Stimulated activated CD8-positive, alpha-beta memory T cell treated with anti-CD3 and anti-CD28 coated beads, Interleukin-4, amount 100 ng/mL, for 4 hours (primary cell): ENCODE results near the gene SMCR8.
"Not testable (repeated sequence)": the region's sequence is repeated elsewhere in the genome, so short reads cannot be mapped to it uniquely, and the experiment has no call there.

ENCODE experiments used
- DNase-seq, 2 donors: peaks; one replicate each; pipeline ENCODE4 v3.0.0-alpha.2; 2020; ENCODE audit warnings: low read depth in 2 of 2, low spot score in 1 of 2

Gene SMCR8, protein sequence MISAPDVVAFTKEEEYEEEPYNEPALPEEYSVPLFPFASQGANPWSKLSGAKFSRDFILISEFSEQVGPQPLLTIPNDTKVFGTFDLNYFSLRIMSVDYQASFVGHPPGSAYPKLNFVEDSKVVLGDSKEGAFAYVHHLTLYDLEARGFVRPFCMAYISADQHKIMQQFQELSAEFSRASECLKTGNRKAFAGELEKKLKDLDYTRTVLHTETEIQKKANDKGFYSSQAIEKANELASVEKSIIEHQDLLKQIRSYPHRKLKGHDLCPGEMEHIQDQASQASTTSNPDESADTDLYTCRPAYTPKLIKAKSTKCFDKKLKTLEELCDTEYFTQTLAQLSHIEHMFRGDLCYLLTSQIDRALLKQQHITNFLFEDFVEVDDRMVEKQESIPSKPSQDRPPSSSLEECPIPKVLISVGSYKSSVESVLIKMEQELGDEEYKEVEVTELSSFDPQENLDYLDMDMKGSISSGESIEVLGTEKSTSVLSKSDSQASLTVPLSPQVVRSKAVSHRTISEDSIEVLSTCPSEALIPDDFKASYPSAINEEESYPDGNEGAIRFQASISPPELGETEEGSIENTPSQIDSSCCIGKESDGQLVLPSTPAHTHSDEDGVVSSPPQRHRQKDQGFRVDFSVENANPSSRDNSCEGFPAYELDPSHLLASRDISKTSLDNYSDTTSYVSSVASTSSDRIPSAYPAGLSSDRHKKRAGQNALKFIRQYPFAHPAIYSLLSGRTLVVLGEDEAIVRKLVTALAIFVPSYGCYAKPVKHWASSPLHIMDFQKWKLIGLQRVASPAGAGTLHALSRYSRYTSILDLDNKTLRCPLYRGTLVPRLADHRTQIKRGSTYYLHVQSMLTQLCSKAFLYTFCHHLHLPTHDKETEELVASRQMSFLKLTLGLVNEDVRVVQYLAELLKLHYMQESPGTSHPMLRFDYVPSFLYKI

DNA sequence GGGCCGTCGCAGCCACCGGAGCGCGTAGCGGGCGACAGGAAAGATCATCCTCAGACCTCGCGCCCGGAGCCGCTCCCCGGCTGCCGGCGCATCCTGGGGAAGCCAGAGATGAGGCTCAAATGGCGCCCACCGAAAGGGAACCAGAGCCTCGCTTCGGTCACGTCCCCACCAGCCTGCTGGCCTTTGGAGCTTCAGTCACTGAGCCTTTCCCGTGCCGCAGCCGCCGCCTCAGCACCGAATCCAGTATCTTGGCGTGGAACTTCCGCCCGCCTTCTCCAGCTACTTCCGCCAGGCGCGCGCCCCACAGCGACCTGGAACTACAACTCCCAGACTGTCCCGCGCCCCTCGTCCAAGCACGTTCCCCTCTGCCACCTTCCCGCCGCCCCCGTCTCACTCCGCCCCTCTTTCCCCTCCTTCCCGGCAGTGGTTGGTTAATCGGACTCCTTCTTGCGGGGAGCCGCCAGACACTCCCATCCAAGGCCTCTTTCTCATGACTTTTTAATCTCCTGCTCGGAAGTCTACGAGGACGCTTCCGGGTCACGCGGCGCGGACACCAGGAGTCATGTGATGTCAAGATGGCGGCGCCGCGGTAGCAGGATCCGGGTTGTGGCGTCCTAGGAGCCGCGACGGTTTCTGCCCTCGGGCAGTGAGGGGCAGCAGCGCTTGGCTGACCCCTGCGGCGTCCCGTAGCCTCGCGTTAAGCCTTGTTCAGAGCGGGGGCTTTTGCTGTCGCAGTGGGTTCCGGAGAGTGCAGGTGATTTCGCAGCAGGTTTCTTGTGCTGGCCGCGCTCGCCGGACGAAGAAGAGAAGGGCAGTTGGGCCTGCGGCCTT, at the start of gene SMCR8, which contains the start of gene TOP3A:
Gene SMCR8, plus strand, starts transcription at position 563 of the 831 bp plus-strand sequence. CDS start 497 bp downstream, outside the sequence.
Gene TOP3A, minus strand, starts transcription at position 264 of the 831 bp plus-strand sequence. Its CDS starts 216 bp downstream, at position 48.
- peak; percentile 95 to 97 for DNase-seq

DNA sequence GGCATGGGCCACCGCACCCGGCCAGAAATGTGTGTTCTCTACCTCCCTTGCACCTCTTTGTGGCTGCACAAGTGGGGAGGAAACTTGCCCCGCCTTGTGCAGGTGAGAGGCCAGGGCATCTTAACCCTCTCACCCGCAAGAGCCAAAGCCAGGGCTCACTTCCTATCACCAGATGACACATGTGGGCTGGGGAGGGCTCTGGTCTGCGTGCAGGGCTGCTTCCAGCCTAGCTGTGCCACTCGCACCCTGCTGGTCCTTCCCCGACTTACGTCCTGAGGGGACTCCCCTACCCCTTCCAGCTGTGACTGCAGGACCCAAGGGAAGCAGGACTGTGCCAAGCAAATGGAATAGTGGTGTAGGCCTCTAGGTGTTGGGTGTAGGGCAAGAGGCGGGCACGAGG, 47.7 kb upstream of the SMCR8 start:
- DNase-seq: no peak

DNA sequence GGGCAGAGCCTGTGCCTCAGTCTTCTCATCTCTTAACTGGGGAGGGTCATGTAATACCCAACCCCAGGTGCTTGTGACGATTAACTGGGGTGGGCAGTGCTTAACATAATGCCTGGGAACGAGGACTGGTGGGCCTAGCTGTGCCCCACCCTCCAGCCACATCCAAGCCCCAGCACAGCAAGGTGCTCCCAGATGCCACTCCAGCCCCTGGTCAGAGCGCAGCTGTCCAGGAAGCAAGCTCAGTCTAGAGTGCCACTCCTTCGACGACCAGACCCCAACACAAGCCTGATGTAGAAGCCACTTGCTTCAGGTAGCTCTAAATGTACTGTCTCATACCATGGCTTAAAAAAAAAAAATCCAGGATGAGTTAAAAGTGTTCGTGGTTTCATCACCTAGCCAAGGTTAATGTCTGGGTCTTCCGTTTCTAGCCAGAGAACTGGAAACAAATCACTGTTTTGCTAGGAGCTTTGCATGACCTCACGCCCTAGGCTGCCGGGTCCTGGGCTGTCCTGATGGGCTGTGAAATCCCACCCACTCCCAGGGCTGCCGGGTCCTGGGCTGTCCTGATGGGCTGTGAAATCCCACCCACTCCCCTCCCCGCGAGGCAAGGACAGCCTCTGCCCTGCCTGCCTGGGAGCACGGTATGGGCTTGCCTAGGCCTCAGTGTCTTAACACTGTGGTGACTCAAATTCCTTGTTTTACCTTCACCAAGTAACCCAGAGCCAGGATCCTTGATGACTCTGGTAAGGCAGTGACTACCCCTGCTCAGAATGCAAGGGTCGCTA, 47.0 kb upstream of the SMCR8 start:
- no peak for DNase-seq

DNA sequence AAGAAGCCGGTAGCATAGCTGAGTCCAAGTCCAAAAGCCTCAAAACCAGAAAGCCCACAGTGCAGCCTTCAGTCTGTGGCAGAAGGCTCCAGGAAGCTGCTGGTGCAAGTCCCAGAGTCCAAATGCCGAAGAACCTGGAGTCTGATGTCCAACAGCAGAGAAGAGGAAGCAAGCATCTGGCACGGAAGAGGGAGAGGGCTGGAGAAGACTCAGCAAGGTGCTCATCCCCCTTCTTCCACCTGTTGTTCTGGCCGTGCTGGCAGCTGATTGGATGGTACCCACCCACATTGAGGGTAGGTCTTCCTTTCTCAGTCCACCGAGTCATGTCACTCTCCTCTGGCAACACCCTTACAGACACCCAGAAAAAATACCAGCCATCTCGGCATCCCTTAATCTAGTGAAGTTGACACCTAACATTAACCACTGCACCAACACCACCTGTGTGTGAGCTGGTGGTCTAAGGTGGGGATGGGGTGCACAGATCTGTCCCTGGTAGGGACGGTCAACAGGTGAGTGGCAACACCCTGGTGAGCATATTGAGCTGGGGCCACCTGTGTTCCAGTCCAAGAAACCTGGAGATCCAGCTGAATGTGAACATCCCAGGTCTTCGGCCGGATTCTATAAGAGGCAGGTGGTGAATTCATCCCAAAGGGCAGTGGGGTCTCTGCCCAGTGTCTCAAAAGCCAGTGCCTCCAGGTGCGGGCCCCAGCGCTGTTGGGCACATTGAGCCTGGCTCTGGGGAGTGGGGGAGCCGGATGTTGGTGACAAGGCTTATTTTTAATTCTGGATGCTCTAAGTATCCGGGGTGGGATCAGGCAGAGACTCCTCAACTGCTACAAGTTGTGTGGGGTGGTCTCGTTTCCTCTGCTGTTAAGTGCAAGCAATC, 44.8 kb upstream of the SMCR8 start:
- DNase-seq: no peak

DNA sequence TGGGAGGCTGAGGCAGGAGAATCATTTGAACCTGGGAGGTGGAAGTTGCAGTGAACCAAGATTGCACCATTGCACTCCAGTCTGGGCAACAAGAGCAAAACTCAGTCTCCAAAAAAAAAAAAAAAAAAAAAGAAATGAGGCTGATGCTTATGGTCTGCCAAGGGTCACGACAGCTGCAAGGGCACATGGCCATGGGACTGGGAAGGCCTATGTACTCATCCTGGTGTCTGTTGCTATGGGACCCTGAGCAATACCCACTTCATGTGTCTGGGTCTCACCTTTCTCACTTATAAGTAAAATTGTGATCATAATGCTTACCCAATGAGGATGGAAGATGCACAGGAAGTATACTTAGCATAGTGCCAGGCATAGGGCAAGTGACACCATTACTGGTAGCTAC, 38.0 kb upstream of the SMCR8 start:
- DNase-seq: no peak

DNA sequence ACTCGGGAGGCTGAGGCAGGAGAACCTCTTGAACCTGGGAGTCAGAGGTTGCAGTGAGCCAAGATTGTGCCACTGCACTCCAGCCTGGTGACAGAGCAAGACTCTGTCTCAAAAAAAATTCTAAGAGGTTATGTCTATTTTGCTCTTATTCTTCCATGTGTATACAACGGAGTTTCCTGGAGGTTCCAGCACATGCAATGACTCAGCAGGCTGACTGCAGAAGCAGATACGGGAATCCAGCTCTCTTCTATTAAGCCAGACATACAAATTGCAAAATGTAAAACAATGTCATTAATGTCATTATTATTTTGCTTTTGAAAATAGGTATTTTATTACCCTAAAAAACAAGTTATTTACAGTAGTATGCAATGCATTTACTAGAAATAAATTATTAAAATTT, 36.2 kb upstream of the SMCR8 start:
- no peak for DNase-seq

DNA sequence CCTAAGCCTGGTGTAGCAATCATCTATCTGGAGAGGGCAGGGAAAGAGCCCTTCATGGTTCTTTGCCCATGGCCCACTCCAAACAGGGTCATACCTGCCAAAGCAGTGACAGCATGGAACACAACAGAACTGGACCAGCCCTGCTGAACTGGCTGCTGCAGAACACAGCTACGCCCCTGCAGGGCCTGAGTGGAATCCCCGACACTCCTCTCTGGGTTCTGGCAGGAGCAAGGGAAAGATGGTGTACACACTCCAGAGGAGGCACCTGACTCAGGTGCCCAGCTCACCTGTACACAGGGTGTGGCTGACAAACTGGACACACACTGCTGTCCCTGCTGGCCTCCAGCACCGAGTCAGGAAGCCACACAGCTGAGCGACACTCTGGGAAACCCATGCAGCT, 34.8 kb upstream of the SMCR8 start:
- DNase-seq: no peak

DNA sequence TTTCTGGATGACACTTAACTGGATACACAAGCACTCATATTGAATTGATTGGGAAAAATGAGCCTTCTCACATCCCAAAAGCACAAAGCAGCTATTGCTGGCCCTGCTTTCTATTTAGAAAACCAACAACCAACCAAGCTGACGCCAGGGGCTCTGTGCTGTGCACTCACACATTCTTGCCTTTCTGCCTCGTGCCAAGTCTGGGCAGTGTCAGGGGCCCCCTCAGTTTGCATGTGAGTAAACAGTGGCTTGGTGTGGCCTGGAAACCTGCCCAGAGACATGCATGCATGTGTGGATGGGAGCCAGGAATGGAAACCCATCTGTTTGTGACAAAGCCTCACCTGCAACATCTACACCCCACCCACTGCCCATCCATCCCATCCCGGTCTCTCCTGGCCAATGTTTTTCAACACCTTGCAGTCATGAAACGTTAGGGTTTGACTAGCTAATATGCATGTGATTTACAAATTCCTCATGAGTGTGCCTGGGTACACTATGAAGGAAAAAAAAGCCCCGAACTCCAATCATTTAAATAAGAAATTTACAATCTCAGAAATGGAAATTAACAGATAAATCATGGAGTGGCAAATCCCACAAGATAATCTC, 34.2 kb upstream of the SMCR8 start:
- DNase-seq: no peak

DNA sequence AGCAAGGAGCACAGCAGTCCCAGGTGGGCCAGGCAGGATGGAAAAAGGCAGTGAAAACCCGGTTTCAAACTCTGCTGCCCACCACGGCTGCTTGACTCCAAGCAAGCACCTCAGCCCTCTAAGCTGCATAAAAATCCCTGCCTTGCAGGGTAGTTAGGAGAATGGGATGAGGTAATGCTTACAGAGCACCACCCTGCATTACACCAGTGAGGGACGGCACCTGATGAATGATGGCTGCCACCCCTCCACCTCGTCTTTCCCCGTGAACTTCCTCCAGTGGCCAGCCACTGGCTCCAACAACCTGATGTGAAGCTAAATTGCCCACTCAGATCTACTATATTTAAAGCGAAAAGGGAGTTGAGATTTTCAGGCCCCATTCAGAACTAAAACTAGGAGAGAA, 33.3 kb upstream of the SMCR8 start:
- no peak for DNase-seq

DNA sequence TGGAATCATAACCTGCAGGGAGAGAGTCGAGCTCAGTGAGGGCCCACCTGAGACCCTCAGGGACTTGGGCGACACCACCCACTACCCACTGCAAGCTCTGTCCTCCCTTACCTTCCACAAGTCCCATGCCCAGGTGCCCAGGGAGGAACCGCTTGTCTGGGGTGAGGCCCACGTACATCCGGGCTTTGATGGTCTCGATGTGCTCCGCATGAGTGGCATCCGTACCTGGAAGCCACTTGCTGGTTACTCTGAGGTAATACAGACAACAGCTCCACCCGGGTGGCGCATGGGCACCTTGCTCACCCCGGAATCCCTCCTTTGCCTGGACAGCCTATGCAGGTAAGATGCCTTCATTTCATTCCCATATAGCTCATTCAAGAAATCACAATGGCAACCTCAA, 29.8 kb upstream of the SMCR8 start:
- no peak for DNase-seq

DNA sequence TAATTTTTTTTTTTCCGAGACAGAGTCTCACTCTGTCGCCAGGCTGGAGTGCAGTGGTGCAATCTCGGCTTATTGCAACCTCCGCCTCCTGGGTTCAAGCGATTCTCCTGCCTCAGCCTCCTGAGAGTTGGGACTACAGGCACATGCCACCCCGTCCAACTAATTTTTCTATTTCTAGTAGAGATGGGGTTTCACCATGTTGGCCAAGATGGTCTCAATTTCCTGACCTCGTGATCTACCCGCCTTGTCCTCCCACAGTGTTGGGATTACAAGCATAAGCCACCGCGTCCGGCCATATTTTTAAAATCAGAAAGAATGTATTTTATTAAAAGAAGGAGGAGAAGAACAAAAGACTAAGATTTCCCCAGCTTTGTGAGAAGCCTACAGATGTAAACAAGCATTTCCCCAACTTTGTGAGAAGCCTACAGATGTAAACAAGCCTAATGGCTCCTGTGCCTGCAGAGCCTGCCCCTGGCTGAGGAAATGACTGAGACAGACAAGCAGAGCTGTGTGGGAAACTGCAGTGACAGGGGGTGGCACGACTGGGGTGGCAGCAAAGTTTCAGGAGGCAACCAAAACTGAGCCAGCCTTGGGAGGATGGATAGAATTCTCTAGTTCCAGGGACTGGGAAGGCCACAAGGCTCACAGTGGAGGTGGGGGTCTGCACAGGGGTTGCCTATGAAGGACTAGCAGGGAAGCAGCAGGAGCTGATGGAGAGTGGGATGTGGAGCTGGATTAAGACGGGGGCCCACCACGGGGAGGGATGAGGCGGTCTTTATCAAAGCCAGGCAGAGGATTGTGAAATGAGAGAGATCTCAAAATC, 23.2 kb upstream of the SMCR8 start:
- DNase-seq: no peak

DNA sequence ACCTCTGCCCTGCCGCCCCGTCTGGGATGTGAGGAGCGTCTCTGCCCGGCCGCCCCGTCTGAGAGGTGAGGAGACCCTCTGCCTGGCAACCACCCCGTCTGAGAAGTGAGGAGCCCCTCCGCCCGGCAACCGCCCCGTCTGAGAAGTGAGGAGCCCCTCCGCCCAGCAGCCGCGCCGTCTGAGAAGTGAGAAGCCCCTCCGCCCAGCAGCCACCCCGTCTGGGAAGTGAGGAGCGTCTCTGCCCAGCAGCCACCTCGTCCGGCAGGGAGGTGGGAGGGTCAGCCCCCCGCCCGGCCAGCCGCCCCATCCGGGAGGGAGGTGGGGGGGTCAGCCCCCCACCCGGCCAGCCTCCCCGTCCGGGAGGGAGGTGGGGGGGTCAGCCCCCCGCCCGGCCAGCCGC, 17.0 kb upstream of the SMCR8 start:
- not testable (repeated sequence) for DNase-seq

DNA sequence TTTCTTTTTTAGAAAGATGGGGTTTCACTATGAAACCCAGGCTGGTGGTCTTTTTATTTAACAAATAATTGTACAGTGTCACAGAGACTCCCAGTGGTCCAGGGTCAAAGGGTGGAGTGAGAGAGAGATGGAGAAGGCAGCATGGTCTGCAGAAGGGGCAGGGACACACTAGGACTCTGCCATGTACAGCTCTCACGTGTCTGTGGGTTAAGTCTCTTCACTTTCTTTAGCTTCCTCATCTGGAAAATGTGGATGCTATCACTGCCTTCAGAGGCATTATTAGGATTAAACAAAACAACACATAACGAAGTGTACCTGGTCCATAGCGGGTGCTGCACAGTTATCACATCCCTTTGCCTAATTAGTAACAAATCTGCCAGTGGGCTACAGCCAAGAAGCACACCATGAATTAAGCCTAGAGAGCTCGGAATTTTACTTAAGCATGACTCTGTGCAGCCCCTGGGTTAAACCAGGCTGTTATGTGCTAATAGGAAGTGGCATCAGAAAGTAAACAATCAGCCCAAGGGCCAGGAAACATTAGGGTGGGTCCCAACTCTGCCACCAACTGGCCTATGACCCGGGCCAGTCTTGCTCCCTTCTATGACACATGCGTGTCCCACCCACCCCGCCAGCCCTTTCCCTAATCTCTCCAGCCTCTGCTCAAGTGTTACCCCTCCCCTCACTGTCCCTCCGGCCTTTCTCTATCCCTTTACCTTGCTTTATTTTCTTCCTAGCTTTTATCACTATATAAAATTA, 14.2 kb upstream of the SMCR8 start:
- no peak for DNase-seq

DNA sequence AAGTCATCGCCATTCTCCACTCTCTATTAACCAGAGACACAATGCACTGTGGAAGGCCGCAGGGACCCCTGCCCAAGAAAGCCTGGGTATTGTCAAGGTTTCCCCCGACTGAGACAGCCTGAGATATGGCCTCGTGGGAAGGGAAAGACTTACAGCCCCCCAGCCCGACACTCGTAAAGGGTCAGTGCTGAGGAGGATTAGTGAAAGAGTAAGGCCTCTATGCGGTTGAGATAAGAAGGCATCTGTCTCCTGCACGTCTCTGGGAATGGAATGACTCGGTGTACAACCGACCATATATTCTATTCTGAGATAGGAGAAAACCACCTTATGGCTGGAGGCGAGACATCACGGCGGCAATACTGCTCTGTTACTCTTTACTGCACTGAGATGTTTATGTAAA, 11.9 kb upstream of the SMCR8 start:
- DNase-seq: not testable (repeated sequence)

DNA sequence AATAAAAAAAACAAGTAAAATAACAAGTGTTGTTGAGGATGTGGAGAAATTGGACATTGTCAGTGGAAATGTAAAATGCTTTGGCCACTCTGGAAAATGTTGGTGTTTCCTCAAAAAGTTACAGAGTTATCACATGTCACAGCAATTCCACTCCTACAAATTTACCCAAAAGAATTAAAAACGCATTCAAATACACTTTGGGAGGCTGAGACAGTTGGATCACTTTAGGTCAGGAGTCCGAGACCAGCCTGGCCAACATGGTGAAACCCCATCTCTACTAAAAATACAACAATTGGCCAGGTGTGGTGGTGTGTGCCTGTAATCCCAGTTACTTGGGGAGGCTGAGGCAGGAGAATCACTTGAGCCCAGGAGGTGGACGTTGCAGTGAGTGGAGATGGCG, 5.9 kb upstream of the SMCR8 start:
- no peak for DNase-seq

DNA sequence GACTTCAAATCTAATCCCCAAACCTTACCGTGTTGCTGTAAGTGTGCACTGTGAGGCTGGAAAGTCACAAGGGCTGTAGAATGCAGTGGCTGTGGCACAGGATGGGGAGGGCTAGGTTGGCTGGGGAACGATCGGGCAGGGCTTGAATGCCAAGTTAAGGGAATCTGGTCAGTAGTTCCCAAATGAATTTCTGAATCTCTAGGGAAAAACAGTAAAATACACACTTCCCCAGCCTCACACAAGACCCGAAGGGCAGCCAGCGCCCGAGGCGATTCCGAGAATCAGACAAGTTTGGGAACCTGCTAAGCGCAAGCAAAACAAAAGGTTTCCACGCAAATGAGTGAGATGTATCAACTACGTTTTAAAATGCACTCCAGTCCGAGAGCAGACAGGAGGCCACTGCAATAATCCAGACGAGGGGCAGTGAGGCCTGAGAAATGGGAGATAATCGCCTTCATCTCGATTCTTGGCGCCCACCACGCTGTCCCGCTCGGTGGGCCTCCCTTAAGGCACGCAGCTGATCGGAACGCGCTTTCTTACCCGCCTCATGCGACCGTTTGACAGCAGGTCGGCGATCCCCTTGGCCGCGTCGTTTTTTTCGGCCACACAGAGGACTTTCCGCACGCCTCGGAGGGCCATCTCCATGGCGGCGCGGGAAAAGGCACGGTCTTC, 898 bp upstream of the SMCR8 start:
- DNase-seq: no peak

DNA sequence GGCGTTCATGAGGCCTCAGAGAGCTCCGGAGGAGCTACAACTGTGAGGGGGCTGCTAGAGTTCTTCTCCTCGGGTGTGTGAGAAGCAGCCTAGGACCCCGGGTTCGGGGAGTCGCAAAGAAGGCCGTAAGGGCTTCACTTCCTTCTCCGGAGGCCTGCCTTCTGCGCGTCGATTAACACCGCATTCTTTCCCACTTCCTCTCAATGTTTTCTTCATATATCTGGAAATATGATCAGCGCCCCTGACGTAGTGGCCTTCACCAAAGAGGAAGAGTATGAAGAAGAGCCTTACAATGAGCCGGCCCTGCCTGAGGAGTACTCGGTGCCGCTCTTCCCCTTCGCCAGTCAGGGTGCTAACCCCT, 449 bp downstream of the SMCR8 start:
- no peak for DNase-seq
